ENCODE results near the gene PHAF1.

Gene PHAF1

GRCh38 chr16:67165121-67166078, 55.7 kb downstream of the PHAF1 start:
- no peak for DNase-seq

DNA sequence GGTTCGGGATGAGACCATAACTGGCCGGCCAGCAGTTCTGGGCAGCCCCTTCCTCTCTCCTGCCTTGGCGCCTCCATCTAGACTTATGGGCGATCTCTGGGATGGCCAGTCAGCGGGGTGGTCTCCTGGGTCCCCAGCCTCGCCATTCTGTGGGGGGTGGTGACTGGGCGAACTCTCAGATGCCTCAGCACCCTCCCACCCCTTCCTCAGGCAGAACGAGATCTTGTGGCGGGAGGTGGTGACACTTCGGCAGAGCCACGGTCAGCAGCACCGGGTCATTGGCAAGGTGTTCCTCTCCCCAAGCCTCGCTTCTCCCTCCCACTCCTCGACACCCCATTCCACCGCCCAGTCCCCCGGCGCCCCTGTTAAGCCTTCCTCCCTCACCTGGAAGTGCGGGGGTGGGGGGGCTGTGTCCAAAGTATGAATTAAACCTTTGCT, 56.4 kb downstream of the PHAF1 start:
- DNase-seq = no peak

DNA sequence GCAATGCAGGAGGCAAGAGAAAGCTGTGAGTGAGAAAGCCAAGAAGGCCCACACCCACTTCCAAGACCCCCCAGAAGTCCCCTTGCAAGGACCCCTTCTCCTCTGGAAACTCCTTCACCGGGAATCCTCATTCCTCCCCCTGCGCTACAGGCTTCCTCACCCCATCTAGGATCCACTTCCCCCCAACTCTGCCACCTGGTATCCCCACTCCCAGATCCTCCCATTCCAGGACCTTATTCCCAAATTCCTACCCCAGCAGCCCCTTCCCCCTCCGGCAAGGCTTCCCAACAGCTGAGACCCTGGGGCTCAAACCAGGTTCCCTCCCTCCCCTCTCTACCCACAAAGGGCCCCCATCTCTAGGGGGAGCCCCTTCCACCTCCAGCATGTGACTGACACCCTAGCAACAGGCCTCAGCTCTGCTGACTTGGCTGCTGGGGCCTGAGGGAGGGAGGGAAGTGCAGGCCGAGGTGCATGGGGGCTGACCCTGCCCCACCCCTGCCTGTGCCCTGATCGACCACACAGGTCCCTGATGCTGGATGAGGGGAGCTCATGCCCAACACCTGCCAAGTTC, 56.9 kb downstream of the PHAF1 start:
- DNase-seq = no peak

DNA sequence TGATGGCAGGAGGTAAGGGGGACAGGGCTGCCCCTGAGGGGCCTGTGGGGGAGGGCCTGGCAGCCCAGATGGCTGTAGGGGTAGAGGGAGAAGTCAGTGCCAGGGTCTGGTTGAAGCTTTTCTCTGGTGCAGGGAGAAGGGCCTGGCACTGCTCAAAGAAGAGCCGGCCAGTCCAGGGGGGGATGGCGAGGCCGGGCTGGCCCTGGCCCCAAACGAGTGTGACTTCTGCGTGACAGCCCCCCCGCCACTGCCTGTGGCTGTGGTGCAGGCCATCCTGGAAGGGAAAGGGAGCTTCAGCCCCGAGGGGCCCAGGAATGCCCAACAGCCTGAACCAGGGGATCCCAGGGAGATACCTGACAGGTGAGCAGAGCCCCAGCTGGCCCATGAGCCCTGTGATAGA, 57.8 kb downstream of the PHAF1 start:
- no peak for DNase-seq

DNA sequence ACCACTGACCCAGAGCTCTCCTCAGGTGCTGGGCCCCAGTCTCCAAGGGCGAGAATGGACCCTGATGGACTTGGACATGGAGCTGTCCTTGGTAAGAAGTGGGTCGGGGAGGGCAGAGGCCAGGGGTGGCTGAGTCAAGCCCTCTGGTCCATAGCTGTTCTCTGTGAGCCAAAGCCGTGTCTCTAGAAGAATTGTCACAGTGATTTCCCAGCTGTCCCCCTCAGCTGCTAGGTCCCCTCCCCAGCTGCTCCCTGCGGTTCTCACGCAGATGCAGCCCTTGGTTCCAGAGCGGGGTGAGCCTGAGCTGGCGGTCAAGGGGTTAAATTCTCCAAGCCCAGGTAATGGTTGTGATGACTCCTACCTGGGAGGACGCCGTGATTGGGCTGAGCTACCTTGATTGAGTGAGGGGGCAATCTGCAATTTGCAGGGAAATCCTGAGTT, 59.3 kb downstream of the PHAF1 start:
- no peak for DNase-seq

DNA sequence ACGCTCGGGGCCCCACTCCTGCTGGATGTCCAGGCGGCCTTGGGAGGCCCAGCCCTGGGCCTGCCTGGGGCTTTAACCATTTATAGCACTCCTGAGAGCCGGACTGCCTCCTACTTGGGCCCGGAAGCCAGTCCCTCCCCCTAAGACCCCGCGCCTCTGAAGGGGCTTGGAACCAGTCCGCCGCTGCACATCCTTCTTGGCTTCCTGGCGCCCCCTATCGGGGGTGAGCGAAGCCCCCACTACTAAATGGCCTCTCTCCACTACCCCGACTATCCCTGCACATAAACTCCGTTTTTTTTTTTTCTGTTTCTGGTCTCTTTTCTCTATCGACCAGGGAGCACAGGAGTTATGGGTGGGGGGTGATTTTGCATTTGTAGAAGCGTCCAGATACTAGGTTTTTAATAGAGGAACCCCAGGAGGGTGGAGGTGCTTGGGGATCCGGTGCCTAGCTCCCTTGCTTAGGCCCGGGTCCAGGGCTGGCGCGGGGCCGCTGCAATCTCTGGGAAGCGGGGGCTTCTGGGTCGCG, 60.0 kb downstream of the PHAF1 start:
- DNase-seq = no peak

GRCh38 chr16:67170168-67170948, 60.6 kb downstream of the PHAF1 start, which contains the start of gene NOL3:
TSS of gene NOL3 (plus strand) at chr16:67170538.
- DNase-seq = peak; percentile 78

GRCh38 chr16:67170949-67171649, 61.4 kb downstream of the PHAF1 start:
- no peak for DNase-seq

GRCh38 chr16:67173323-67173722, 63.6 kb downstream of the PHAF1 start:
- no peak for DNase-seq

- peak; percentile 65 for DNase-seq
These were observed 64.3 kb downstream of the PHAF1 start for GRCh38 chr16:67173808-67174705.

DNA sequence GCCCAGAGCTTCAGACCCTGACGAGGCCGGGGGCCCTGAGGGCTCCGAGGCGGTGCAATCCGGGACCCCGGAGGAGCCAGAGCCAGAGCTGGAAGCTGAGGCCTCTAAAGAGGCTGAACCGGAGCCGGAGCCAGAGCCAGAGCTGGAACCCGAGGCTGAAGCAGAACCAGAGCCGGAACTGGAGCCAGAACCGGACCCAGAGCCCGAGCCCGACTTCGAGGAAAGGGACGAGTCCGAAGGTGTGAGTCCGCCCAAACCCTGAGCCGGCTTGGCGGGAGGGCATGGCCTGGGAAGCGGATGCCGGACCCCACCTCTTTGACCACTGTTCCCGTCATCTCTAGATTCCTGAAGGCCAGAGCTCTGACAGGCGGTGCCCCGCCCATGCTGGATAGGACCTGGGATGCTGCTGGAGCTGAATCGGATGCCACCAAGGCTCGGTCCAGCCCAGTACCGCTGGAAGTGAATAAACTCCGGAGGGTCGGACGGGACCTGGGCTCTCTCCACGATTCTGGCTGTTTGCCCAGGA, 65.0 kb downstream of the PHAF1 start:
- no peak for DNase-seq

DNA sequence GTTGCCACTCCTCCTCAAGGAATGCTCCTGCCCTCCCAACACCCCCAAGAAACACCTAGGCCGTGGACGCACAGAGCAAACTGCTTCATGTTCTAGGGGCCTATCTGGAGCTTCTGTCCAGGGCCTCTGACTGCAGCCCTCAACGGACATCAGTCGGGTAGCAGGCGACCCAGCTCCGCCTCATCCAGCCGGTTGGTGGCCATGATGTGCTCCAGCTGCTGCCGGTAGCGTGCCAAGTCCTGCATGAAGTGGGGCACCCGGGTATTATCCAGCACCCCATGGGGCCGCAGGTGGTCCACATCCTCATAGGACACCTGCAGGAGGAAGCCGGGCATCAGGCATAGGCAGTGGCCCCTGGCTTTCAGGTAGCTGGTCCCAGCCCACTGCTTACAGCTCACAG, 66.9 kb downstream of the PHAF1 start:
- no peak for DNase-seq

GRCh38 chr16:67177743-67178699, 68.3 kb downstream of the PHAF1 start:
- DNase-seq = no peak

- no peak for DNase-seq
These were observed 69.8 kb downstream of the PHAF1 start for GRCh38 chr16:67179421-67180080.

- no peak for DNase-seq
These were observed 70.4 kb downstream of the PHAF1 start for GRCh38 chr16:67180166-67180565.

- no peak for DNase-seq
These were observed 71.6 kb downstream of the PHAF1 start for GRCh38 chr16:67181346-67181745.

DNA sequence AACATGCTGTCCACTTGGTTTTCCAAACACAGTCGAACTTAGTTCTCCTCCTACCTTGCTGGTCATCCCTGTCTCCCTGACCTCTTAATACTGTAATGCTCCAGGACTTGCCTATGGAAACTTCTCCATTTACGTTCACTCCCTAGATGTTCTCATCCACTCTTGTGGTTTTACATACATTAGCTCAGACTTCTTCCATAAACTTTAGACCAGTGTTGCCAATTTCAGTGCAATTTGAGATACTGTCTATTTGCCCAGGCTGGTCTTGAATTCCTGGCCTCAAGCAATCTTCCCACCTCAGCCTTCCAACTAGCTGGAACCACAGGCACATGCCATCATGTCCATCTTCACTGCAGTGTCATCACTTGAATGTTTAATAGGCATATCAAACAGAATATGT, 72.5 kb downstream of the PHAF1 start:
- no peak for DNase-seq

DNA sequence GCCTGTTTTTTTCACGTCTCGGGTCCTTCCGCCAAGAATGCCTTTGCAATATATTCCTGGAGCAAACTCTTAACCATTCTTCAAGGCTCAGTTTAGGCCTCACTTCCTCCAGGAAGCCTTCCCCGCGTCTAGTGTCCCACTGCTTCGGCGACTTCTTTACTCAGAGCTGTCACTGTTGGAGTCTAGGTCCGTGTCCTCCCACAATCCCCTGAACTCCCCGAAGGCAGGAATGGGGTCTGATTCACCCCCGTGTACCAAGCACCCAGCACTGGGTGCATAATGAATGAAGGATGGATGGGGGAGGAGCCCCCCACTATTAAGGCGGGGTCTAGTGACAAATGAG, 73.5 kb downstream of the PHAF1 start:
- DNase-seq = no peak
